Caco-2 (cell line): ENCODE measurements around the gene ADK. TPM values are rescaled to one million over a fixed set of nuclear protein-coding genes. Genes with fewer than 3 reads are reported as not detected.

Experiments used
- BruUV-seq: library from RNA; stranded (reverse); fragments of 400-500 nt; replicated peaks from 2 replicates; lab custom pipeline; 2021; lab: Mats Ljungman, UMichigan
- CTCF ChIA-PET: fragments of 300-600 bp; sonication (Branson Sonifier 250); formaldehyde crosslinking; loops from one replicate; lab custom pipeline; 2022; ENCODE audit warnings: antibody characterized with exemption; lab: Charles Lee
- POLR2A ChIA-PET: fragments of 300-600 bp; sonication (Branson Sonifier 250); formaldehyde crosslinking; loops from one replicate; lab custom pipeline; 2022; ENCODE audit warnings: antibody characterized with exemption; lab: Charles Lee
- DNase-seq, 2 experiments: peaks; one replicate each; pipeline versions ENCODE4 v3.0.0 to v3.0.0-alpha.2; 2020 to 2022
- H3K27me3 ChIP-seq: replicated peaks from 2 replicates; pipeline ENCODE4 v1.6.0; 2011; ENCODE audit warnings: low read length; ENCODE audit not compliant: control insufficient read depth, insufficient read depth
- H3K36me3 ChIP-seq: 2 replicates; pipeline ENCODE4 v1.5.1; 2011; ENCODE audit warnings: low read length; ENCODE audit not compliant: control insufficient read depth, insufficient read depth
- H3K4me1 ChIP-seq: fragments of 250-450 bp; sonication (Bioruptor Pico); 2 replicates; pipeline ENCODE4 v1.5.1; 2020; ENCODE audit warnings: mild to moderate bottlenecking
- H3K4me3 ChIP-seq: 2 replicates; pipeline ENCODE4 v1.5.1; 2011; ENCODE audit warnings: low read depth, mild to moderate bottlenecking, control low read depth, low read length
- H3K9me3 ChIP-seq: fragments of 250-450 bp; sonication (Bioruptor Pico); 2 replicates; pipeline ENCODE4 v1.5.1; 2020; ENCODE audit warnings: mild to moderate bottlenecking, moderate library complexity
- H3K27ac Mint-ChIP-seq: one replicate; pipeline ENCODE4 v1.8.0; 2022; ENCODE audit warnings: mixed read lengths; ENCODE audit not compliant: unreplicated experiment
- H3K27me3 Mint-ChIP-seq: one replicate; pipeline ENCODE4 v1.8.0; 2022; ENCODE audit warnings: mixed read lengths; ENCODE audit not compliant: insufficient read depth, unreplicated experiment
- H3K36me3 Mint-ChIP-seq: one replicate; pipeline ENCODE4 v1.8.0; 2022; ENCODE audit warnings: mild to moderate bottlenecking, mixed read lengths; ENCODE audit not compliant: insufficient read depth, unreplicated experiment
- H3K4me1 Mint-ChIP-seq: one replicate; pipeline ENCODE4 v1.8.0; 2022; ENCODE audit warnings: low read depth, mixed read lengths; ENCODE audit not compliant: unreplicated experiment
- H3K4me3 Mint-ChIP-seq: one replicate; pipeline ENCODE4 v1.8.0; 2022; ENCODE audit warnings: mild to moderate bottlenecking, moderate library complexity, mixed read lengths; ENCODE audit not compliant: unreplicated experiment
- H3K9me3 Mint-ChIP-seq: one replicate; pipeline ENCODE4 v1.8.0; 2022; ENCODE audit warnings: mixed read lengths; ENCODE audit not compliant: unreplicated experiment
- intact Hi-C: fragments of 100-400 bp; cut with micrococcal nuclease; formaldehyde crosslinking; loops from one replicate; pipeline ENCODE4 v1.10.0; 2022; ENCODE audit not compliant: unreplicated experiment
- total RNA-seq: library from RNA; stranded (reverse); gene quantifications from 2 replicates; pipeline ENCODE4 v1.2.3, GENCODE V29; 2022
- TF ChIP-seq, protein P1 (sequence below), 2 experiments: fragments of 200-600 bp in 1 of 2; IDR thresholded peaks; 1 replicate in 1 of 2; 2 replicates in 1 of 2; pipeline versions ENCODE4 v1.5.1 to v1.8.0; 2011 to 2022; ENCODE audit warnings: antibody characterized with exemption in 1 of 2, control low read depth in 1 of 2, inconsistent platforms in 1 of 2, low read depth in 1 of 2, low read length in 1 of 2, mild to moderate bottlenecking in 1 of 2, moderate library complexity in 1 of 2; ENCODE audit not compliant: insufficient read depth in 1 of 2, severe bottlenecking in 1 of 2, unreplicated experiment in 1 of 2

Gene ADK
- total RNA-seq, 1 experiment from 2014 or later: 105 TPM

DNA sequence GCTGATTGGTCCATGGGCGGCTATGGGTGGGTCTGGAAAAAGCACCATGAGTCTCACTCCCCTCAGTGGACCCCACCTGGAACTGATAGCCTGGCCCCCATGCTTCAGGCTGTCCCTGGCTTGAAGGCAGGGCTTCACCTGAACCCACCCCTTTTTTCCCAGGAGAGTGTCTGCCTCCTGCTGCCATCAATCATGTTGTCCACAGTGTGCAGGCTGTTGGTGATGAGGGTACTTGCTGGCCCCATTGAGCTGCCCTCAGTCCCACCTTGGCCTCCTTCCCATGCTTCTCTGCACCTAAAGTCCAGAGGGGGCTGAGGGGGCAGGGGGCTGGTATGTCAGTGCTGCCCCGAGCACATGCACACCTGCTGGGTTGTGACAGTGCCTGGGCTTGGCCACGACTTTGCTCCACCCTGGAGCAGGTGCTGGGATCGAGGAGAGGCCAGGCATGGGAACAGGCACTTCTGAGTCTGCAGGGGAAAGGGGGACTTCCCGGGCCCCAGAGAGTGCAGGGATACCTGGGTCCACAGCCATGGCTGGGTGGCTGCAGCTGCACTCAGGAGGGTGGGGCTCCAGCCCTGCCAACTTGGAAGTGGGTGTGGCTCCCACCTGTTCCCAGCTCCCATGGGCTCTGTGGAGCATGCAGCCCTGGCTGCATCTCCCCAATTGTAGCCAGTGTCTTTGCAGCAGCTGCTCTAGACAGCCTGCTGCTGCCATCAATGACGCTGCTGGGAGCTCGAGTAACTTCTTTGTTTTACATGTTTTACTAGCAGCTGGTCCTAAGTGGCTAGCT is 56.9 kb downstream of the ADK start:
- no peak overlapping the region for H3K4me3 ChIP-seq
- intact Hi-C loops: no loop called here
- TF ChIP-seq, protein P1, sequence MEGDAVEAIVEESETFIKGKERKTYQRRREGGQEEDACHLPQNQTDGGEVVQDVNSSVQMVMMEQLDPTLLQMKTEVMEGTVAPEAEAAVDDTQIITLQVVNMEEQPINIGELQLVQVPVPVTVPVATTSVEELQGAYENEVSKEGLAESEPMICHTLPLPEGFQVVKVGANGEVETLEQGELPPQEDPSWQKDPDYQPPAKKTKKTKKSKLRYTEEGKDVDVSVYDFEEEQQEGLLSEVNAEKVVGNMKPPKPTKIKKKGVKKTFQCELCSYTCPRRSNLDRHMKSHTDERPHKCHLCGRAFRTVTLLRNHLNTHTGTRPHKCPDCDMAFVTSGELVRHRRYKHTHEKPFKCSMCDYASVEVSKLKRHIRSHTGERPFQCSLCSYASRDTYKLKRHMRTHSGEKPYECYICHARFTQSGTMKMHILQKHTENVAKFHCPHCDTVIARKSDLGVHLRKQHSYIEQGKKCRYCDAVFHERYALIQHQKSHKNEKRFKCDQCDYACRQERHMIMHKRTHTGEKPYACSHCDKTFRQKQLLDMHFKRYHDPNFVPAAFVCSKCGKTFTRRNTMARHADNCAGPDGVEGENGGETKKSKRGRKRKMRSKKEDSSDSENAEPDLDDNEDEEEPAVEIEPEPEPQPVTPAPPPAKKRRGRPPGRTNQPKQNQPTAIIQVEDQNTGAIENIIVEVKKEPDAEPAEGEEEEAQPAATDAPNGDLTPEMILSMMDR (IDR thresholded peaks at IDR 0.05; ENCODE audit: insufficient read depth in 1 of 2, low read depth in 1 of 2, low read length in 1 of 2, severe bottlenecking in 1 of 2, unreplicated experiment in 1 of 2): no peak
- ChIA-PET POLR2A (interaction anchor here (0.5 kb wide), 1 partner anchor 22 kb away, joined by 3 read pairs; no protein-coding TSS in a partner anchor), CTCF (interaction anchor here (0.6 kb wide), 1 partner anchor 39 kb away, joined by 3 read pairs; no protein-coding TSS in a partner anchor)
- Mint-ChIP-seq H3K36me3 (peaks cover 33% of the 10 kb centered on the region), H3K27me3 (no peaks in the 10 kb centered on the region), H3K9me3 (no peaks in the 10 kb centered on the region), H3K4me1 (no peaks in the 10 kb centered on the region), H3K4me3 (no peak overlapping the region), H3K27ac (no peak overlapping the region)
- no TSS peak for BruUV-seq
- H3K36me3 ChIP-seq: no peaks in the 10 kb centered on the region
- no peaks in the 10 kb centered on the region for H3K9me3 ChIP-seq
- no peaks in the 10 kb centered on the region for H3K4me1 ChIP-seq
- H3K27me3 ChIP-seq: no peaks in the 10 kb centered on the region
- DNase-seq: no peak

DNA sequence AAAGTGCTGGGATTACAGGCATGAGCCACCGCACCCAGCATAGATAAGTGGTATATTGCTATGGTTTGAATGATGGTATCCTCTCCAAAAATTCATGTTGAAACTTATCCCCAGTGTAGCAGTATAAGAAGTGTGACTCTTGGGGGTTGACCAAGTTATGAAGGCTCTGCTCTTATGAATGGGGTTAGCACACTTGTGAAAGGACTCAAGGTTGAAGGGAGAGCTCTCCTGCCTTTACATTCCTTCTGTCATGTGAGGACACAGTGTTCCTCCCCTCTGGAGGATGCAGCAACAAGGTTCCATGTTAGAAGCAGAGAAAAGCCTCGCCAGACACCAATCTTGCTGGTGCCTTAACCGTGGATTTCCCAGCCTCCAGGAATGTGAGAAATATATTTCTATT is 58.0 kb downstream of the ADK start:
- BruUV-seq: no TSS peak
- H3K27me3 Mint-ChIP-seq: no peaks in the 10 kb centered on the region
- Histone ChIP-seq H3K36me3 (no peaks in the 10 kb centered on the region), H3K27me3 (no peaks in the 10 kb centered on the region), H3K4me3 (no peak overlapping the region), H3K4me1 (no peaks in the 10 kb centered on the region), H3K9me3 (no peaks in the 10 kb centered on the region)
- no peak for DNase-seq
- H3K27ac Mint-ChIP-seq: no peak overlapping the region
- no peaks in the 10 kb centered on the region for H3K4me1 Mint-ChIP-seq
- peaks cover 28% of the 10 kb centered on the region for H3K36me3 Mint-ChIP-seq
- ChIA-PET CTCF (no interaction called here), POLR2A (no interaction called here)
- no peaks in the 10 kb centered on the region for H3K9me3 Mint-ChIP-seq
- intact Hi-C loops: no loop called here
- TF ChIP-seq, protein P1 (IDR thresholded peaks at IDR 0.05; ENCODE audit: insufficient read depth in 1 of 2, low read depth in 1 of 2, low read length in 1 of 2, severe bottlenecking in 1 of 2, unreplicated experiment in 1 of 2): no peak
- H3K4me3 Mint-ChIP-seq: no peak overlapping the region

DNA sequence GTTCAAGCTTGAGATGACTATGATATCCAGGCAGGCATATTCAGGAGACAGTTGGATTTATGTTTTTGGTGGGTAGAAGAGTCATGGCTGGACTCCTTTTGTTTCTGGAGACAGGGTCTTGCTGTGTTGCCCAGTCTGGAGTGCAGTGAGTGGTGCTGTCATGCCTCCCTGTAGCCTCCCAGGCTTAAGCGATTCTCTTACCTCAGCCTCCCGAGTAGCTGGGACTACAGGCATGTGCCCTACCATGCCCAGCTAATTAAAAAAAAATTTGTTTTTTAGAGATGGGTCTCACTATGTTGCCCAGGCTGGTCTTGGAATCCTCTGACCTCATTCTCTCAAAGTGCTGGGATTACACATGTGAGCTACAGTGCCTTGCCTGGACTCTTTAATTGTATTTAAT is 62.0 kb downstream of the ADK start:
- H3K27me3 Mint-ChIP-seq: no peaks in the 10 kb centered on the region
- Histone ChIP-seq H3K36me3 (no peaks in the 10 kb centered on the region), H3K4me1 (no peaks in the 10 kb centered on the region), H3K27me3 (no peaks in the 10 kb centered on the region), H3K9me3 (peaks cover 4% of the 10 kb centered on the region; the same call in 1 of the 2 replicates), H3K4me3 (no peak overlapping the region)
- no peaks in the 10 kb centered on the region for H3K4me1 Mint-ChIP-seq
- H3K36me3 Mint-ChIP-seq: peaks cover 21% of the 10 kb centered on the region
- no peak overlapping the region for H3K4me3 Mint-ChIP-seq
- BruUV-seq: no TSS peak
- H3K9me3 Mint-ChIP-seq: no peaks in the 10 kb centered on the region
- POLR2A ChIA-PET: interaction anchor here (1.1 kb wide), 1 partner anchor 36 kb away, joined by 5 read pairs; no protein-coding TSS in a partner anchor
- H3K27ac Mint-ChIP-seq: no peak overlapping the region
- no peak for DNase-seq
- CTCF ChIA-PET: interaction anchor here (0.7 to 1.0 kb wide), 2 partner anchors 23 to 29 kb away, joined by 3 to 4 read pairs; no protein-coding TSS in a partner anchor
- TF ChIP-seq, protein P1 (IDR thresholded peaks at IDR 0.05; ENCODE audit: insufficient read depth in 1 of 2, low read depth in 1 of 2, low read length in 1 of 2, severe bottlenecking in 1 of 2, unreplicated experiment in 1 of 2): no peak
- intact Hi-C loops: loop anchor here (1.0 to 5.0 kb wide), 2 partner anchors 36 to 62 kb away; partner anchors contain the start of gene ADK
